Activated CD4-positive, alpha-beta T cell treated with anti-CD3 and anti-CD28 coated beads for 36 hours (primary cell): ENCODE measurements around the gene GRIN2B. TPM values are rescaled to one million over a fixed set of nuclear protein-coding genes. Genes with fewer than 3 reads are reported as not detected.

Experiments
- ATAC-seq: fragments of 200-7000 bp; cut with Tn5 transposase; one replicate; pipeline ENCODE4 v1.10.0; 2021; ENCODE audit warnings: mild to moderate bottlenecking, moderate library complexity
- CTCF ChIA-PET: fragments of 350-600 bp; sonication (Branson Sonifier 250); formaldehyde crosslinking; loops from one replicate; lab custom pipeline; 2021; ENCODE audit warnings: antibody characterized with exemption; lab: Charles Lee
- POLR2A ChIA-PET: fragments of 350-600 bp; sonication (Branson Sonifier 250); formaldehyde crosslinking; loops from one replicate; lab custom pipeline; 2021; ENCODE audit warnings: antibody characterized with exemption, inconsistent platforms; lab: Charles Lee
- DNase-seq: peaks from one replicate; pipeline ENCODE4 v3.0.0-alpha.2; 2020
- H3K27ac Mint-ChIP-seq: one replicate; pipeline ENCODE4 v1.8.0; 2021; ENCODE audit warnings: mixed read lengths
- H3K27me3 Mint-ChIP-seq: one replicate; pipeline ENCODE4 v1.8.0; 2021; ENCODE audit warnings: mixed read lengths
- H3K36me3 Mint-ChIP-seq: one replicate; pipeline ENCODE4 v1.8.0; 2021; ENCODE audit warnings: low read depth, mixed read lengths
- H3K4me1 Mint-ChIP-seq: one replicate; pipeline ENCODE4 v1.8.0; 2021; ENCODE audit warnings: mixed read lengths
- H3K4me3 Mint-ChIP-seq: one replicate; pipeline ENCODE4 v1.8.0; 2021; ENCODE audit warnings: mild to moderate bottlenecking, moderate library complexity, mixed read lengths
- H3K9me3 Mint-ChIP-seq: one replicate; pipeline ENCODE4 v1.8.0; 2021; ENCODE audit warnings: low read depth, mixed read lengths
- intact Hi-C, 2 experiments: fragments of 100-400 bp; cut with DNase I in 1 of 2; cut with micrococcal nuclease in 1 of 2; formaldehyde crosslinking; loops; one replicate each; pipeline versions ENCODE4 v1.14.2 to v1.15.1; 2022 to 2024; cut with DNase I, micrococcal nuclease
- total RNA-seq, 2 experiments: library from RNA; stranded (reverse); gene quantifications; one replicate each; pipeline ENCODE4 v1.2.3, GENCODE V29; 2021

GRIN2B gene
- total RNA-seq, 2 experiments from 2014 or later = not detected

GRCh38 chr12:13956060-13956590 lies 25.3 kb downstream of the GRIN2B start:
- Mint-ChIP-seq H3K4me1 (no peaks in the 10 kb centered on the region), H3K27ac (no peak overlapping the region), H3K36me3 (no peaks in the 10 kb centered on the region), H3K4me3 (no peak overlapping the region), H3K9me3 (no peaks in the 10 kb centered on the region), H3K27me3 (peaks cover 3% of the 10 kb centered on the region)
- CTCF ChIA-PET = no interaction called here
- POLR2A ChIA-PET = no interaction called here
- DNase-seq (no peak), ATAC-seq (no peak)
- intact Hi-C loops = no loop called here

- DNase-seq (no peak), ATAC-seq (no peak)
- intact Hi-C loops = no loop called here
- no peaks in the 10 kb centered on the region for H3K4me1 Mint-ChIP-seq
- H3K36me3 Mint-ChIP-seq = no peaks in the 10 kb centered on the region
- H3K9me3 Mint-ChIP-seq = no peaks in the 10 kb centered on the region
- no peak overlapping the region for H3K27ac Mint-ChIP-seq
- no peak overlapping the region for H3K4me3 Mint-ChIP-seq
- ChIA-PET POLR2A (no interaction called here), CTCF (no interaction called here)
- H3K27me3 Mint-ChIP-seq = no peaks in the 10 kb centered on the region
These were observed 29.3 kb downstream of the GRIN2B start for GRCh38 chr12:13952096-13952495.

- ATAC-seq (no peak), DNase-seq (no peak)
- POLR2A ChIA-PET = interaction anchor here (0.7 kb wide), 1 partner anchor 483 kb away, joined by 3 read pairs; no protein-coding TSS in a partner anchor
- H3K36me3 Mint-ChIP-seq = no peaks in the 10 kb centered on the region
- H3K9me3 Mint-ChIP-seq = no peaks in the 10 kb centered on the region
- intact Hi-C loops = no loop called here
- CTCF ChIA-PET = no interaction called here
- H3K4me3 Mint-ChIP-seq = no peak overlapping the region
- no peaks in the 10 kb centered on the region for H3K4me1 Mint-ChIP-seq
- H3K27me3 Mint-ChIP-seq = peaks cover under 1% of the 10 kb centered on the region
- H3K27ac Mint-ChIP-seq = no peak overlapping the region
These were observed 30.9 kb downstream of the GRIN2B start for GRCh38 chr12:13950502-13950901.

- Mint-ChIP-seq H3K4me3 (no peak overlapping the region), H3K36me3 (no peaks in the 10 kb centered on the region), H3K4me1 (no peaks in the 10 kb centered on the region), H3K27me3 (peaks cover 6% of the 10 kb centered on the region), H3K9me3 (no peaks in the 10 kb centered on the region), H3K27ac (no peak overlapping the region)
- intact Hi-C loops = no loop called here
- ChIA-PET POLR2A (no interaction called here), CTCF (no interaction called here)
- ATAC-seq (no peak), DNase-seq (no peak)
These were observed 32.8 kb downstream of the GRIN2B start for GRCh38 chr12:13948621-13949020.

GRCh38 chr12:13947276-13947946 lies 34.0 kb downstream of the GRIN2B start:
- DNase-seq (no peak), ATAC-seq (no peak)
- H3K27me3 Mint-ChIP-seq = peaks cover 13% of the 10 kb centered on the region
- intact Hi-C loops = no loop called here
- CTCF ChIA-PET = no interaction called here
- H3K4me1 Mint-ChIP-seq = no peaks in the 10 kb centered on the region
- no peak overlapping the region for H3K4me3 Mint-ChIP-seq
- no peak overlapping the region for H3K27ac Mint-ChIP-seq
- H3K9me3 Mint-ChIP-seq = no peaks in the 10 kb centered on the region
- POLR2A ChIA-PET = no interaction called here
- no peaks in the 10 kb centered on the region for H3K36me3 Mint-ChIP-seq

GRCh38 chr12:13945641-13946040 lies 35.8 kb downstream of the GRIN2B start:
- Mint-ChIP-seq H3K36me3 (no peaks in the 10 kb centered on the region), H3K27me3 (peaks cover 23% of the 10 kb centered on the region), H3K4me3 (no peak overlapping the region), H3K9me3 (no peaks in the 10 kb centered on the region), H3K4me1 (no peaks in the 10 kb centered on the region), H3K27ac (no peak overlapping the region)
- DNase-seq = no peak
- intact Hi-C loops = no loop called here
- ChIA-PET CTCF (no interaction called here), POLR2A (no interaction called here)
- no peak for ATAC-seq

GRCh38 chr12:13945236-13945635 lies 36.2 kb downstream of the GRIN2B start:
- ATAC-seq = no peak
- Mint-ChIP-seq H3K4me3 (no peak overlapping the region), H3K4me1 (no peaks in the 10 kb centered on the region), H3K27me3 (peaks cover 23% of the 10 kb centered on the region), H3K9me3 (no peaks in the 10 kb centered on the region), H3K27ac (no peak overlapping the region), H3K36me3 (no peaks in the 10 kb centered on the region)
- intact Hi-C loops = no loop called here
- POLR2A ChIA-PET = no interaction called here
- no peak for DNase-seq
- CTCF ChIA-PET = no interaction called here

GRCh38 chr12:13942826-13943225 lies 38.6 kb downstream of the GRIN2B start:
- Mint-ChIP-seq H3K9me3 (peaks cover under 1% of the 10 kb centered on the region), H3K4me3 (no peak overlapping the region), H3K27ac (no peak overlapping the region), H3K36me3 (no peaks in the 10 kb centered on the region), H3K27me3 (peaks cover 23% of the 10 kb centered on the region), H3K4me1 (no peaks in the 10 kb centered on the region)
- DNase-seq (no peak), ATAC-seq (no peak)
- ChIA-PET CTCF (no interaction called here), POLR2A (no interaction called here)
- intact Hi-C loops = loop anchor here in 1 of 2 experiments (5.0 kb wide), 1 partner anchor 666 kb away; no protein-coding TSS in a partner anchor

- peaks cover 23% of the 10 kb centered on the region for H3K27me3 Mint-ChIP-seq
- ChIA-PET POLR2A (no interaction called here), CTCF (interaction anchor here (0.6 to 1.8 kb wide), 4 partner anchors 78 to 803 kb away, joined by 4 to 6 read pairs (median 4); no protein-coding TSS in a partner anchor)
- DNase-seq = peak; percentile 46
- no peaks in the 10 kb centered on the region for H3K4me1 Mint-ChIP-seq
- intact Hi-C loops = loop anchor here (1.0 to 5.0 kb wide), 3 partner anchors 77 to 664 kb away; no protein-coding TSS in a partner anchor
- peaks cover 3% of the 10 kb centered on the region for H3K9me3 Mint-ChIP-seq
- peak; percentile 55 for ATAC-seq
- H3K36me3 Mint-ChIP-seq = no peaks in the 10 kb centered on the region
- no peak overlapping the region for H3K27ac Mint-ChIP-seq
- no peak overlapping the region for H3K4me3 Mint-ChIP-seq
These were observed 39.8 kb downstream of the GRIN2B start for GRCh38 chr12:13941258-13942249.

- Mint-ChIP-seq H3K4me1 (no peaks in the 10 kb centered on the region), H3K9me3 (peaks cover 3% of the 10 kb centered on the region), H3K4me3 (no peak overlapping the region), H3K36me3 (no peaks in the 10 kb centered on the region), H3K27me3 (peaks cover 21% of the 10 kb centered on the region), H3K27ac (no peak overlapping the region)
- intact Hi-C loops = loop anchor here in 1 of 2 experiments (2.0 to 5.0 kb wide), 2 partner anchors 76 to 663 kb away; no protein-coding TSS in a partner anchor
- CTCF ChIA-PET = interaction anchor here (1.8 kb wide), 1 partner anchor 76 kb away, joined by 6 read pairs; no protein-coding TSS in a partner anchor
- POLR2A ChIA-PET = no interaction called here
- DNase-seq (no peak), ATAC-seq (no peak)
These were observed 41.0 kb downstream of the GRIN2B start for GRCh38 chr12:13940335-13940865.

GRCh38 chr12:13937735-13938134 lies 43.7 kb downstream of the GRIN2B start:
- ChIA-PET CTCF (no interaction called here), POLR2A (no interaction called here)
- intact Hi-C loops = no loop called here
- no peaks in the 10 kb centered on the region for H3K36me3 Mint-ChIP-seq
- H3K4me1 Mint-ChIP-seq = no peaks in the 10 kb centered on the region
- ATAC-seq (no peak), DNase-seq (no peak)
- peaks cover 3% of the 10 kb centered on the region for H3K9me3 Mint-ChIP-seq
- H3K27me3 Mint-ChIP-seq = peaks cover 11% of the 10 kb centered on the region
- H3K4me3 Mint-ChIP-seq = no peak overlapping the region
- H3K27ac Mint-ChIP-seq = no peak overlapping the region
